ENCODE data around the gene VPS72. TPM values are rescaled to one million over a fixed set of nuclear protein-coding genes. Genes with fewer than 3 reads are reported as not detected.

VPS72 gene
- total RNA-seq, 1 experiment from 2014 or later: 75.1 TPM

- no peaks in the 10 kb centered on the region for H3K27me3 ChIP-seq (ENCODE audit: low read length)
- H3K9ac ChIP-seq (ENCODE audit: low read length): peak overlapping the region; percentile 49
- DNase-seq (no peak), ATAC-seq (no peak)
- TF ChIP-seq CTCF (conservative IDR thresholded peaks at IDR 0.05; ENCODE audit: low read depth, low read length): no peak
- TF ChIP-seq EZH2 (IDR thresholded peaks at IDR 0.05; ENCODE audit: low read length, unreplicated experiment): no peak
- TF ChIP-seq EZH2phosphoT487 (IDR thresholded peaks at IDR 0.05; ENCODE audit: borderline replicate concordance, low read length): no peak
- no TSS peak for BruUV-seq (replicated peaks)
- no peak overlapping the region for H3K27ac ChIP-seq (ENCODE audit: low read length)
- peak overlapping the region; percentile 83 for H2AFZ ChIP-seq (ENCODE audit: low read length)
- peaks cover 8% of the 10 kb centered on the region; the same call in 1 of the 2 replicates for H3K4me1 ChIP-seq (ENCODE audit: insufficient read depth, low read length)
- intact Hi-C loops (cut with micrococcal nuclease): loop anchor here (5.0 kb wide), 1 partner anchor 44 kb away; no protein-coding TSS in a partner anchor
- H3F3A ChIP-seq (ENCODE audit: low read length, unreplicated experiment): no peaks in the 10 kb centered on the region
- CTCF ChIA-PET: no interaction called here
- H3K36me3 ChIP-seq (ENCODE audit: low read depth, low read length): no peaks in the 10 kb centered on the region
- no peaks in the 10 kb centered on the region for H4K20me1 ChIP-seq (ENCODE audit: low read length)
- peak overlapping the region; percentile 93 for H3K4me2 ChIP-seq (ENCODE audit: low read length)
- no peaks in the 10 kb centered on the region for H3K9me3 ChIP-seq (ENCODE audit: low read length)
- H3K79me2 ChIP-seq (ENCODE audit: low read length): no peaks in the 10 kb centered on the region
- no peaks in the 10 kb centered on the region for H3K9me2 ChIP-seq (replicated peaks; ENCODE audit: low read length)
- H3K4me3 ChIP-seq (ENCODE audit: low read length): peak overlapping the region; percentile 70
- POLR2A ChIA-PET (ENCODE audit: unreplicated experiment): no interaction called here
These were observed 44.0 kb downstream of the VPS72 start for GRCh38 chr1:151146072-151146411.

DNA sequence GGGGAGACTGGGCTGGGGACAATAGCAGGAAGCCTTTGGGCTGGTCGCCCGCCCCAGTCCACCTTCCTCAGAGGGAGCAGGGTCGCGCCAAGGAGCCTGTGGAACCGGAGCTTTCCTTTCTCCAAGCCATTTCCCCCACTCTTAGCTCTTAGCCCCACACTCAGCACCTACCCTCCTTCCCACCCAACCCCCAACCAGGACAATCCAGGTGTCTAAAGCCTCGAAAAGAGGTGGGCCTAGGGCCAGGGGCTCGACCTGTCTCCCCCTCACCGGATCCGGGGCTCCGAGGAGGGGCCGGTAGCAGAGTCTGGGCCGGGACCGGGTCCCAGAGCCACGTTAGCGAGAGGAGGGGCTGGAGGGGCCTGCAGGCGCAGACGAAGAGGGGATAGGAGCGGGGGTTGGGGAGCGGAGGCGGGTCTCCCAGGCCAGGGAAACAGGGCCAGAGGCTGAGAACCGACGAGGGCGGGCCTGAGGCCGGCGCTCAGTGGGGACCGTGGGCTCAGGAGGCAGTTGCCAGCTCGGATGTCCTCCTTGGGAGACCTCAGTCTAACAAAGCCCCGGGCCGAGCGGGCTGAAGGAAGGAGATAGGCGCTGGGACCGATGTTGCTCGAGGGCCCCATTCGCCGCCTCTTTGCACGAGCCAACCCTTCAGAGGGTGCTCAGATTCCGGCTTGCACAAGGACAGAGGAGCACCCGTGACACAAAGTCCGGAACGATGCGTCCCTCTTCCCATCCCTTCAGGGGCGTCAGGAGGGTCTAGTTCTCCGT, 44.5 kb downstream of the VPS72 start:
- POLR2A ChIA-PET (ENCODE audit: unreplicated experiment): no interaction called here
- CTCF ChIA-PET: interaction anchor here (0.5 kb wide), 1 partner anchor 71 kb away, joined by 4 read pairs; no protein-coding TSS in a partner anchor
- TSS peak; percentile 27 for BruUV-seq (replicated peaks)

More for the DNA sequence above, 44.5 kb downstream of the VPS72 start:
- intact Hi-C loops (cut with micrococcal nuclease): loop anchor here (5.0 kb wide), 1 partner anchor 43 kb away; no protein-coding TSS in a partner anchor
- Histone ChIP-seq H3K27me3 (ENCODE audit: low read length) (no peaks in the 10 kb centered on the region), H3K27ac (ENCODE audit: low read length) (no peak overlapping the region), H3K4me3 (ENCODE audit: low read length) (peak overlapping the region; percentile 70; the same call in 1 of the 2 replicates), H3K79me2 (ENCODE audit: low read length) (no peaks in the 10 kb centered on the region), H2AFZ (ENCODE audit: low read length) (no peak overlapping the region), H3F3A (ENCODE audit: low read length, unreplicated experiment) (no peaks in the 10 kb centered on the region), H3K4me2 (ENCODE audit: low read length) (peak overlapping the region; percentile 93), H3K36me3 (ENCODE audit: low read depth, low read length) (no peaks in the 10 kb centered on the region), H3K9me3 (ENCODE audit: low read length) (no peaks in the 10 kb centered on the region), H3K4me1 (ENCODE audit: insufficient read depth, low read length) (peaks cover 8% of the 10 kb centered on the region; the same call in 1 of the 2 replicates), H3K9me2 (replicated peaks; ENCODE audit: low read length) (no peaks in the 10 kb centered on the region), H3K9ac (ENCODE audit: low read length) (no peak overlapping the region), H4K20me1 (ENCODE audit: low read length) (no peaks in the 10 kb centered on the region)
- no peak for DNase-seq
- no peak for TF ChIP-seq EZH2phosphoT487 (IDR thresholded peaks at IDR 0.05; ENCODE audit: borderline replicate concordance, low read length)
- TF ChIP-seq CTCF (conservative IDR thresholded peaks at IDR 0.05; ENCODE audit: low read depth, low read length): no peak
- no peak for TF ChIP-seq EZH2 (IDR thresholded peaks at IDR 0.05; ENCODE audit: low read length, unreplicated experiment)
- ATAC-seq: no peak

Measured in PC-3 (cell line).